GM18499 (cell line): ENCODE data around the gene SMIM32.

ENCODE experiments used
- ATAC-seq: cut with Tn5 transposase; IDR thresholded peaks from one replicate; pipeline ENCODE4 v1.9.1; 2021; ENCODE audit warnings: moderate number of reproducible peaks; ENCODE audit not compliant: insufficient read depth, unreplicated experiment

Gene SMIM32

DNA sequence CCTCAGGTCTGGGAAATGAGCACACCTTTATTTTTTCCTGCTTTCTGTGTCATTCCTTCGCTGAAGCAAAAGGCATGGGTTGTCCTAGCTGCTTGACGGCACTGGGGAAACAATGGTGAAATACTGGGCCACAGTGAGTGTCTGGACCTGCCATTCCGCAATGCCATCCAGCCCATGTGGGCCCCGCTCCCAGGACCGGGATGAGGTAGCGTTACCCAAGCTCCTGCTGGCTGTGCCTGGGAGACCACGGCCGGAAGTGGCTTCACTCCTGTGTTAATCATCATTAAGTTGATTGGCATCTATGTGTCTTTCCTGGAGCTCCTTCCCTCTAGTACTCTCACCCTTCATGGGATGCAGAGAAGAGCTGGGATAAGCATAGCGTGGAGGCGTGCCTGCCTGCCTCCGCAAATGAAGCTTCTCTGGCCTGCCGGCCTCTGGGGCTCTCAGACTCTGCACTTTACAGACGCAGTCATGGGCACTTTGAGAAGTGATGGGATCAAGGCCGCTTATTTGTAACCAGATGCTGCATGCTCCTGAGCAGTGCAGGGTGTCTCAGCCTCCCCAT, 16.5 kb upstream of the SMIM32 start:
- no peak for ATAC-seq

DNA sequence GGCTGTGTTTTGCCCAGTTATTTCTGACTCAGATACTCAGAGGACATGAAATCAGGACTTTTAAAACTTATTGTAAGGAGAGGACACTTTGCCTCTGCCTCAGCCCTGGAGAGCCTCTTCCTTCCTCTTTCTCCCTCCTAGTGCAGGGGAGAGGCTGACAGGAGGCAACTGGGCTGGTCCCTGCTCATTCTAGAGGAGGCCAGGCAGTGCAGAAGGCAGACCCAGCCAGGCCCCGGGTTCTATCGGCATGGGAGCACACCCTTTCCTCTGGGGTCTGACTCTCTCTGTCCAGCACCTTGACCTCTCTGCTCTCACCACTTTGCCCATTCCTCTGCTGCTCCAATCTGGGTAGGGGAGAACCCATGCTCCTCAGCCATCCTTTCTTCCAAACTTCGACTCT, 16.0 kb upstream of the SMIM32 start:
- no peak for ATAC-seq

DNA sequence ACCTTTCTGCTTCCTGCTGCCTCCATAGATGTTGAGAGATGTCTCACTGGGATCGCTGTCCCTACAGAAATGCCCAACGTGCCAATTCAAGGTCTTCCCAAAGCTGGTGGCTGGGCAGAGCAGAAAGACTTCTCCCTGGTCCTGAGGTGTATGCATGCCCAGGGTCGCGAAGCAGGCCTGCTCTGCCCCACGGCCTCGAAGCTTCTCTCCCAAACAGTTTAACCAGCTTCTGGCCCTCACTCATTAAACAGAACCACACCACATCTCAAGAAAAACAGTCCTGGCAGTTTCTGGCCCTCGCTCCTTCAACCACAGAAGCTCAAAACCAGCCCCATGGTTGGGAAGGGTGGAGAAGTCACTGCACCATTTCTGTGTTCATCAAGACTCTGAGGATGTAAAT, 14.7 kb upstream of the SMIM32 start:
- no peak for ATAC-seq

DNA sequence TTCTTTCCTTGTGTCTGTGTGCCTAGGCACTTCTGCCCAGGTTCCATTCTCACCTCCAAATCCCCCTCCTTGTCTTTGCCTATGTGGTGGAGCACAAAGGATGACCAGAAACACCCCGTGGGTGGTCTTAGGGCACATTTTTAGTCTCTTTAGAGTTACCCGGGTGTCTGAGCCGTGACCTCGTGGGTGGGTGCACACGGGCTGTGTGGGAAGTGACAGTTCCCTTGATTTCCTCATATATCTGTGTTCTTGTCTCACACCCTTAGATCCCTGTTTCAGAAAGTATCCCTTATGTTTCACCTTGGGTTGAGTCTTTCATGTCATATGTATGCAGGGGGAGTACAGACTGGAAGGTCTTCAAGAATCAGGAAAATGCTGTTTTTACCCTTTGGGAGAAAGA, 13.4 kb upstream of the SMIM32 start:
- ATAC-seq, result no peak

DNA sequence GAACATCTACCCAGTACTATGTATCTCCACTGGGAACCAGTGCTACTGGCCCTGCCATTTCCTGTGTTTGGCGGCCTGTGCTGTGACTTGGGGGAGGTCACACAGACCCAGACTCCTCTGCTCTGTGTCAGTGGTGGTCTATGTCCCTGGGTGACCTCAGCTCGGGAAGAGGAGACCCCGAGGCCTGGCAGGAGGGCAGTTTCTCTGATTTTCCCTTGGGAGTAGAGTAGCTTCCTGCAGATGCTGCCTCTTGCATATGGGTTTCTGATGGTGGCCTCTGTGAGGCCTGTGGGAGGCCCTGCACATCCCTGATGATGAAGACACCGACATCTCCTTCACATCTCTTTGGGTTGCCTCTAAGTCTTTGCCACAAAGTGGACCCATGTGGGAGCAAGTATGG, 13.0 kb upstream of the SMIM32 start:
- no peak for ATAC-seq

DNA sequence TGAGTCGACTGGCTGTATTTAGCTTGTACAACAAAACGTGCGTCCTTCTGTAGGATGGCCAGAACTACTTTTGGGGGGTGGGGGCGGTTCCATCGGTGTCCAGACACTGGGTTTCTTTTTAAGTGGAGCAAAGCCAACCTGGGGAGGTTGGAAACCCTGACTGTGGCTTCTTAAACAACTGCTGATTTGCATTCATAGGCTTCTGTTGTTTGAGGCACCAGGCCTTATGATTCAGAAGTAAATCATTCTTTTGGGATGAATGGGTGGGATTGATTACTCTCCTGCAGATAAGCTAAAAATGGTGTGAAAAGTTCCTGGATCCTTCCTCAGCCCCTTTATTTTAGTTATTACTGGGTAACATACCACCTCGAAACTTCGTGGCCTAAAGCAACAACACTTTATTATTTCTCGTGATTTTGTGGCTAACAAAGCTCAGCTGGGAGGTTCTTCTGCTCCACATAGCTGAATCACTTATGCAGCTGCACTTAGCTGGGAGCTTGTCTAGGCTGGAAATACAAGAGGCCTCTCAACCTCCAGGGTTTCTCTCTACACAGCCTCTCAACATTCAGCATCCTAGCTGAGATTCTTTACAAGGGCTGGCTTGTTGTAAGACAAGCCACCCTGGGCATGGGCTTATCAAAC, 12.2 kb upstream of the SMIM32 start:
- no peak for ATAC-seq

DNA sequence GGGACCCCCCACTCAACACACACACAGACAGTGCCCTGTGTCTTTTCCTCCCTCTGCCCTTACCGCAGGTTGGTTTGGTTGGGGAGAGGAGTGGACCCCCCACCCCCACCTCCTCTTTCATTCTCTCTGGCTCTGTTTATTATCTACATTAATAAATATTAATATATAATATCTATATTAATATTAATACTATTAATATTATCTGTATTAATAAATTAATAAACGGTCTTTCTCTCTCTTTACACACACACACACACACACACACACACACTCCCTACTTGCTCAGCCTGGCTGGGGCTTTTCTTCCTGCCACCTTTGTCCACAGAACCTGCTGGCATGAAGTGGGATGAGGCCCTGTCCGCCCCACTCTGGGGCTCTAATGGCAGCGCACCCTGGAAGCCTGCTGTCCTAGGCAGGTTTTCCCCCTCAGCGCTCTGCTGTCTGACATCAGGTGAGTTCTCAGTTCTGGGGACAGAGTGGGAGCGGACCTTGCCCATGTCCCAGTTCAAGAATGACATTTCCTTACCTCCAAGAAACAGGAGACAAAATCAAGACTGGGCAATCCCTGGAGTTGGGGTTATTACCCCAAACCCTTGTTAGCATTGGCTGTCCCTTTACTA, 10.5 kb upstream of the SMIM32 start:
- no peak for ATAC-seq

DNA sequence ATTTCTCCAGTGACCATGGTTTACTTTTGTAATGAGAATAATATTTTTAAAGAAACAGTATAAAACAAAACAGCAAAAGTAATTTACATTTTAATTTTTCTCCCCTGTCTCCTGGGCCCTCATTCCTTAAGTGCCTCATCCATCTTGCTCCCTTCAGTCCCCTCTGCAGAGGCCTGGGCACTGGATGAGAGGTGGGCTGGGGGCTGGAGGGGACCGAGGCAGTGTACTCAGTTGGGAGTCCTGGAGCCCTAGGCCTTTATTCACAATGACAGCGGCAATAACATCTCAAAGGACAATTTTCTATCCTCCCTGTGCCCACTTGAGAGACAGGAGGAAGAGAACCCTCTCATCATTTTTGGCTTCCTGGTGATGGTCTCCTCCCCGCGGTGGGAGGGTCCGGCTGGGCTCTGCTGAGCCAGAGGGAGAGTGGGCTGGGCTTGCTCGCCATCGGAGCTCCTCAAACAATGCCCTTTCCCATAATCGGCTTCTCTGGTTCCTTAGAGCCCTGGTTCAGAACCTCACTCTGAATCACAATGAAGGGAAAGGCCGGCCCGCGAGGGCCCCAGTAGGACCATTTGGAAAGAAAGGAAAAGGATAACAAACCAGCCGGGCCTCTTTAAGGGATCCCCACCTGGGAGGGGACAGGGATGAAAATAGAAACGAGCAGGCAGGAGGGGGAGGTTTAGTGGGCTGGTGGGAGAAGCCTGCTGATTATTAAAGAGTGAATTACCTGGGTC, 9.7 kb upstream of the SMIM32 start:
- no peak for ATAC-seq

DNA sequence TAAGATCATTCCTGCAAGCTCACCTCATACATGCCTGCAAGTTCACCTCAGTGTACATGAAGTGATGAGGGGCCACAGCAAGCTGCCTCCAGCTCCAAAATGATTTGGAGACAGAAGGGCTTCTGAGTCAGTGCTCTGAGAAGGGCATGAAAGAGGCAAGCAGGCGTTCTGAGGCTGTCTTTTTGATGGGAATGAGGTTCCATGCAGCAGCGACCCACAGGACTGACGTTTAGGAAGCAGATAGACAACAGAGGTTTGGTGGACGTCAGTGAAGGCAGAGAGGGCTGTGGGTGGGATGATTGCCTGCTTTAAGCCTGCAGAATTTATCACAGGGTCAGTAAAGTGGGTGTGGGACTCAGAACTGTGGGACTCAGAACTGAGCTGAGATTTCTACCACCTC, 8.9 kb upstream of the SMIM32 start:
- no peak for ATAC-seq

DNA sequence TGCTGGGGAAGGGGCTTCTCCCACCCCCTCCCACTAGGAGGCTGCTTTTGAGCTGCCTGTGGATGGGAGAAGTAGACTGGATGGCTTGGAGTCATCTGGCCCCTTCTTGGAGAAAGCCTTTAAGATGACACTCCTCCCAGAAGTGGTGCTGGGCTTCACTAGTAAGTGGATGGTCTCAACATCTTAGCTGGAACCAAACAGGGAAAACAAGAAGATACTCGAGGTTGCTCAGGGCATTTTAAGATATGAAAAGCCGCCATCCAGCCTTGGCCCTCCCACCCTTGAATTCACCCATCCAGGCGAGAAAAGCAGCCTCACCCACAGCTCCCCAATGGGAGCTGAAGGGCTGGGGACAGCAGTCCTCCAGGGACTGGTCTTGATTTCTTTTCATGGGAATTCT, 7.8 kb upstream of the SMIM32 start:
- ATAC-seq, result no peak

DNA sequence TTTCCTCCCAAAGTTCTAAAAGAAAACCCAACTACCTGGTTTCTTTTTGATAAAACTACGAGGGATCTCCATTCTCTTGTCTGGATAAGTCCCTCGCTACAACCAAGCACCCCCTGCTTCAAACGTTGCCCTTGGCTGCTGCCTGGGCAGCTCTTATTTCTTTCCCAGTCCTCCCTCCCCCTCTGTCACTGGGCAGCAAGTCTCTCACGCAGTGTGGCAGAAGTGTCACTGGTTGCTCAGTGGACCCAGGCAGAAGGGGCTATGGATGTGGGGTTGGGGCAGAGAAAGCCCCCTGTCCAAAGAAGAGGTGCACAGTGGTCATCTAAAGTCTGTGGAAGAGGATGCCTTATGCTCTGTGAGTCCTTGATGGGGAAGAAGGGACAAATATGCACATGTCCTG, 7.2 kb upstream of the SMIM32 start:
- no peak for ATAC-seq

DNA sequence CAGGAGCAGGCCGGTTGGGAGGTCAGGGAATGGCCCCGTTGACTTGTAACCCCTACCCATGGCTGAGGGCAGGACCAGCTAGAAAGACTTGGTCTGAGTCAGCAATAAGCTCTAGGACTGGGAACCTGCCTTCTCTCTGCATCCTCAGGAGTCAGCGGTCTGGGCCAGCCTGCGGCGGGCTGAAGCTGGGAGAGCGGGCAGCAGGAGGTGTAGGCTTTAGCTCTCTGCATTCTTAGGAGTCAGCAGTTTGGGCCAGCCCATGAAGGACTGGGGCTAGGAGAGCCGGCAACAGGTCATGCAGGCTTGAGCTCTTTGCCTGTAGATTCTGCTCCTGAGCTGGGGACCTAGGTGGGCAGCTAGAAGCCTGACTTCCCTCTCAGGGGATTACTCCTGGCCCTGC, 6.4 kb upstream of the SMIM32 start:
- ATAC-seq, result no peak

DNA sequence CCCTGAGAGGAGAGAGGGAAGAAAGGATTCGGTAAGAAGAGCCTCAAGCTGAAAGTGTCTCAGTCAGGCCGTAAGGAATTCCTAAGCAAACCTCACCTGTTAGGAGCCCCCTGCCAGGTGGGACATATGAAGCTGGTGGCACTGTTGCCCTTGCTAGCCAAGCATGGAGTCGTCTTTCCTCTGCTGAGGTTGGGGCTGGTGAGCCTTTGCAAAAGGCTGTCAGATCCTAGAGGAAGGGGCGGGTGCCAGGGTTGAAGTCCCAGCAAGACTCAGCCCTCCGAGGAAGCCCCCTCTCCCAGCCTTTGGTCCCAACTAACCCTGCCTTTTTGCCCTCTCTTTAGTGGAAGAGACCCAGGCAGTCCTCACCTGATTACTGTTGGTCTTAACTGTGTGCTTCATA, 5.5 kb upstream of the SMIM32 start:
- ATAC-seq, result no peak

DNA sequence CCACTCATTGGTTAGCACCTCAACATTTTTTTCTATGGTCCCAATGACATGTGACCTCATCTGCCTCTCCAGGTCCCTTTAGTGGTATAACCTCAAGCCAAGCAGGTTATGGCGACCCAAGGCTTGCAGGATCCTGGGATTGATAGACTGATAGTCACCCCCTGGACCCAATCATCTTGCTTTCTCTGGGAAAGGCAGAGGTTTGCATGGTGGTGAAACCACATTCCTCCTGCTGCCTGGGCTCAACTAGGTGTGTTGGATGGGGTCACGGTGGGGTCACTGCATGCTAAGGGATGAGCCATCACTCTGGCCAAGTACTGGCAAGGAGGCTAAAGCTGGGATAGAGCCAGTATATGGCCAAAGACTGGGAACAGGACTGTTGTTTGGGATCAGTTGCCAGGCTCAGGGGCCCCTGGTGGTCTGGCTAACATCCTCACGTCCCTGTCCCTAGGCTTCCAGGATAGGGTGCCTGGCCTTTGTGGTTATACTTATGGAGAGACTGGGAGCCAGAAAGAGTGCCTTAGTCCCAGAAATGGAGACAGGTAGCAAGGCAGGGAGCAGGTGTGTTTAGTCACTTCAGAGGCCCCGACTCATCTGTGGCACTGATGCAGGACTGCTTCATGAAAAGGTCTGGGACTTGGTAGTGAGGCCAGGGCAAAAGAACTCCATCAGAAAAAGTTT, 4.6 kb upstream of the SMIM32 start:
- ATAC-seq, result no peak

DNA sequence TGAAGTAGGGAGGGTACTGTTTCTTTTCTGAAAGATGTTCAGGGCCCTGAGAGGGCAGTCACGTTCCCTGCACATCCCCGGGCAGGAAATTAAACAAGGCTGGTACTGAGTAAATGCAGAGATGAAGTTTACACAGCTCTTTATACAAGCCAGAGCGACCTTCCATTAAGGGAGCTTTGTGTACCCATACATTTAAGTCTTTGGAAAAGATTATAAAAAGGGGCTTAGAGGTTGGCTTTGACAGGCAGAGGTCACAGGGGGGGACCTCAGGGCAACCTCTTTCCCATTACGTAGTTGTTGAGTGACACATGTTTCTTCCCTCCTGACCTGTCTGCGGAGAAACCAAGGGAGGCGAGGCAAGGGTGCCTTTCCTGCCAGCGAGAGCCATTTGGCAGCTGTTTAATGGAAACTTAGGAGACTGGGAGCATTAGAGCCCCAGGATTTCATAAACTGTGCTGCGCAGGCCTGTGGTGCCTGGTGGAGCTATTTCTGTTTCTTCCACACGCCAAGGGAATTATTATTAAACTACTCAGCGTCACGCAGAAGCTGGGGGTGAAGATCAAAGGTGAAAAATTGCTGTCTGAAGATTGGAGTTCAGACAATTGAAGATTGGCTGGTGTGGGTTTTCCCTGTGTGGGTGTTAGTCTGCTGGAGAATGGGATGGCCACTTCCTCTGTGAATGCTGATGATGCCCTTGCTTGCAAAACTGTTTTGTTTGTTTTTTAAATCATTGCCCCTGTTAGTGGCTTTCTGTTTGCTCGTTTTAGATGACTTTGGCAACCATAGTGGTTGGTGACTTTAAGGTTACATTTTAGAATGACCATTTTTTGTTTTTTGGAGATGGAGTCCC, 3.2 kb upstream of the SMIM32 start:
- no peak for ATAC-seq

DNA sequence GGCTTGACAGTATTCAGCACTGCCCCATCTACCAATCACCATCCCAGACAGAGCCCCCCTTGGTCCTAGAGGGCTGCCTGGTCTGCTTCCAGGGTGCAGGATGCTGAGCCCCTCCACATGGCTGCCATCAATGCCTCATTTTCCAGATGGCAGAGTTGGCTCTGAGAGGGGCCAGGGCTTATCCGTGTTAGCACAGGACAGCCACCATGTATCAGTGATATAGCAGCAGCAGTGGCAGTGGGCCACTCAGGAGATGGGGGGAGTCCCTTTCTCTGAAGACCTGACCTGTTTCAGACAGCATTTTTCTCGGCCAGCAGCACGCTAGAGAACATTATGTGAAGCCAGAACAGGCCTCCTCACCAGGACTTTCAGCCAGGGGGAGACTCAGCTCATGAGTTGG, 1.6 kb upstream of the SMIM32 start:
- ATAC-seq, result no peak

DNA sequence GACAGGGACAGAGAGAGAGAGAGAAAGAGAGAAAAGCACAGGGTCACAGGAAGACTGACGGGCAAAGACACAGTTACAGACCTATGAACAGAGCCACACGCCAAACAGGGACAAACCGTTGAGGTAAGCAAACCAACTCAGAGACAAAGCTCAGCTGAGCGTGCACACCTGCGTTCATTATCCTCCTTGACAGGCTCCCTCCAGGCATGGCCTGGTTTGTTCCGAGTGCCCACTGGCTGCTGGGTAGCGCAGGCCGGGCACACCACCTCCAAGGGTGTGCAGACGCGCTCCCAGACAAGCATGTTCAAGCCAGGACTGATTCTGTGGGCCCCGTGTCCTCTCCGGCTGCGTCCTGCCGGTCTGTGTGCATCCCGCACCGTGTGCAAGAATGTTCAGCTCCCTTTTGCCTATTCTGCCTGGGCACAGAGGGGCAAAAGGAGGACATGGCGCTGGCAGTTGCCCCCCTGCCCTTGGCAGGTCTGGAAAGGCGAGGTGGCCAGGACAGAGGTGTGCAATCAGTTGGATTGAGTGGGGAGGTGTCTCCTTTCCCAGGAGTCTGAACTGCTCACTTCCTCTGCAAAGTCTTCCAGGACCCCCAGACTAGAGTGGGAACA, 467 bp upstream of the SMIM32 start:
- no peak for ATAC-seq

DNA sequence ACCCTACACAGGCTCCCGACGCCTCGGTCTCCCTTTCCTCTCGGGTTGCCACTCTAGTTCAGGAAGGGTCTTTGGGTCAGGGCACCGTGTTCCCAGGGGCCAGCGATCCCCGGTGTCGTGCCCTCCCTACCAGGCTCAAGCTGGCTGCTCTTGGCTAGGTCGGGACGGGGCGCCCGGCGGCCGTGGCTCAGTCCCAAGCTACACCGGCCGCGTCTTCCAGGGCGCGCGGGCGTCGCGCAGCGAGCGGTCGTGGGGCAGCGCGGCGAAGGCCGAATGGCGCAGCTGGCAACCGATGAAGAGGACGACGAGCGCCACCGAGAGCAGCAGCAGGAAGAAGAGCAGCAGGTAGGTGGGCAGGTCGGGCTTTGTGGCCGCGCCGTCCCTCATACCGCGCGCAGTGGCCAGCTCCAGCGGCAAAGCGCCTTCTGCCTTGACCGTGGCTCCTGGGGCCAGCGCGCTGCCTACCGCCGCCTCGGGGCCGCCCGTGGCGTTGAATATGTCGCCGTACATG, 892 bp downstream of the SMIM32 start:
- no peak for ATAC-seq

DNA sequence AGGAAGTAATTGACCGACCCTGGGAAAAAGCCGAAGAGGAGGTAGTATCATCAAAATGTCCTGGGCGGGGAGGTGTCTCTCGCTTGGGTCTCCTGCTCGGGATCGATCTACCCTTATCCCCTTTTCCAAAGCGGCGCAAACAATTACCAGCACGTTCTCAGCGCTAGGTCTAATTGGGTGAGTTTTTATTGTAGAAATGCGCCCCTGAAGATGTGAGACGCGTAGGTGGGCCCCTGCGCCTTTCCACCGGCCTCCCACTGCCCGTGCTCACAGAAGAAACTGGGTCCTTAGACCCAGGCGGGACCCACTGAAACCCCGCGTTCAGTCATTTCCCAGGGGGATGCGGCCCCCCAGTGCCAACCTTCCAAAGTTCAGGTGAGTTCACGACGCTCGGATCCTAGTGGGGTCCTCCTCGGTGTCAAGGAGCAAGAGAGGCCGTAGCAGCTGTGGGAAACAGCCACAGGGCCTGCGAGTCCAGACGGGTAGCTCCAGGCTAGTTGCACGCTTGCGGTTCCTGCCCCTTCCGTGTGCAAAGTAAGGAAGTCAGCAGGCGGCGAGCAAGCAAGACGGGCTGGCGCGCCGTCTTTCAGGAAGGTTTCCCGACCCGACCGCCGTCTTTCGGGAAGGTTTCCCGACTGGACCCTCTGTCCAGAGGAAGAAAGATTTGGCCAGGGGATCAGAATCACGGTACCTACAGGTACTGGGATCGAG, 1.5 kb downstream of the SMIM32 start:
- no peak for ATAC-seq
